PFSK-1 (cell line): Measurements from ENCODE around the gene CEP97.

Experiments used
- FOXP2 ChIP-seq: optimal IDR thresholded peaks from 2 replicates; pipeline ENCODE3; 2011; ENCODE audit warnings: borderline replicate concordance, control low read depth, inconsistent platforms; ENCODE audit not compliant: insufficient read depth; ENCODE audit errors: extremely low read length, extremely low read depth
- POLR2AphosphoS5 ChIP-seq: IDR thresholded peaks from 2 replicates; pipeline ENCODE4 v1.6.1; 2012; ENCODE audit warnings: low read depth, mild to moderate bottlenecking, control low read depth, low read length, moderate library complexity
- SIN3A ChIP-seq: IDR thresholded peaks from 2 replicates; pipeline ENCODE4 v1.6.1; 2012; ENCODE audit warnings: mild to moderate bottlenecking, low read length, moderate library complexity, borderline replicate concordance; ENCODE audit not compliant: insufficient read depth
- TAF1 ChIP-seq: IDR thresholded peaks from 2 replicates; pipeline ENCODE4 v1.6.1; 2012; ENCODE audit warnings: low read length, control low read depth, borderline replicate concordance; ENCODE audit not compliant: insufficient read depth
- TF ChIP-seq, protein P1 (sequence below), 2 experiments: IDR thresholded peaks; 2 replicates each; pipeline versions ENCODE4 v1.6.1 to v1.8.0; 2011 to 2012; ENCODE audit warnings: low read depth in 2 of 2, low read length in 2 of 2, control low read depth in 1 of 2, inconsistent platforms in 1 of 2, mild to moderate bottlenecking in 1 of 2, moderate library complexity in 1 of 2; ENCODE audit not compliant: insufficient read depth in 1 of 2

The CEP97 gene

DNA sequence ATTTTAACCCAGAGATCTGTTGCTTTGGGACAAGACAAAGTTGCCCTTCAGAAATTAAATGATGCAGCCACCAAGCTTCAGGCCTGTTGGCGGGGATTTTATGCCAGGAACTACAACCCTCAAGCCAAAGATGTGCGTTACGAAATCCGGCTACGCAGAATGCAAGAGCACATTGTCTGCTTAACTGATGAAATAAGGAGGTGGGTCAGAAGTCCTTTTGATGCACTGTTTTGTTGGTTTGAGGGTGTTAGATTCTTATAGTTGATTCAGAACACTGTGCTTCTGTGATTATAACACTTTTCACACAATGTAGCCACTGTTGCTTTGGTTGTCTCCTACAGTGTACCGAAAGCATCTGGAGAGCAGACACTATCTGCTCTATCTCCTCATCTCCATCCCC, 33.8 kb downstream of the CEP97 start:
- TF ChIP-seq TAF1 (no peak), SIN3A (no peak), POLR2AphosphoS5 (no peak), FOXP2 (no peak)
- TF ChIP-seq, protein P1, sequence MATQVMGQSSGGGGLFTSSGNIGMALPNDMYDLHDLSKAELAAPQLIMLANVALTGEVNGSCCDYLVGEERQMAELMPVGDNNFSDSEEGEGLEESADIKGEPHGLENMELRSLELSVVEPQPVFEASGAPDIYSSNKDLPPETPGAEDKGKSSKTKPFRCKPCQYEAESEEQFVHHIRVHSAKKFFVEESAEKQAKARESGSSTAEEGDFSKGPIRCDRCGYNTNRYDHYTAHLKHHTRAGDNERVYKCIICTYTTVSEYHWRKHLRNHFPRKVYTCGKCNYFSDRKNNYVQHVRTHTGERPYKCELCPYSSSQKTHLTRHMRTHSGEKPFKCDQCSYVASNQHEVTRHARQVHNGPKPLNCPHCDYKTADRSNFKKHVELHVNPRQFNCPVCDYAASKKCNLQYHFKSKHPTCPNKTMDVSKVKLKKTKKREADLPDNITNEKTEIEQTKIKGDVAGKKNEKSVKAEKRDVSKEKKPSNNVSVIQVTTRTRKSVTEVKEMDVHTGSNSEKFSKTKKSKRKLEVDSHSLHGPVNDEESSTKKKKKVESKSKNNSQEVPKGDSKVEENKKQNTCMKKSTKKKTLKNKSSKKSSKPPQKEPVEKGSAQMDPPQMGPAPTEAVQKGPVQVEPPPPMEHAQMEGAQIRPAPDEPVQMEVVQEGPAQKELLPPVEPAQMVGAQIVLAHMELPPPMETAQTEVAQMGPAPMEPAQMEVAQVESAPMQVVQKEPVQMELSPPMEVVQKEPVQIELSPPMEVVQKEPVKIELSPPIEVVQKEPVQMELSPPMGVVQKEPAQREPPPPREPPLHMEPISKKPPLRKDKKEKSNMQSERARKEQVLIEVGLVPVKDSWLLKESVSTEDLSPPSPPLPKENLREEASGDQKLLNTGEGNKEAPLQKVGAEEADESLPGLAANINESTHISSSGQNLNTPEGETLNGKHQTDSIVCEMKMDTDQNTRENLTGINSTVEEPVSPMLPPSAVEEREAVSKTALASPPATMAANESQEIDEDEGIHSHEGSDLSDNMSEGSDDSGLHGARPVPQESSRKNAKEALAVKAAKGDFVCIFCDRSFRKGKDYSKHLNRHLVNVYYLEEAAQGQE (IDR thresholded peaks at IDR 0.05; ENCODE audit: insufficient read depth in 1 of 2, low read depth in 2 of 2, low read length in 2 of 2), result no peak

GRCh38 chr3:101762041-101762646, 37.7 kb downstream of the CEP97 start:
- TF ChIP-seq TAF1 (no peak), POLR2AphosphoS5 (no peak), FOXP2 (no peak), SIN3A (no peak)
- TF ChIP-seq, protein P1 (IDR thresholded peaks at IDR 0.05; ENCODE audit: insufficient read depth in 1 of 2, low read depth in 2 of 2, low read length in 2 of 2), result no peak

DNA sequence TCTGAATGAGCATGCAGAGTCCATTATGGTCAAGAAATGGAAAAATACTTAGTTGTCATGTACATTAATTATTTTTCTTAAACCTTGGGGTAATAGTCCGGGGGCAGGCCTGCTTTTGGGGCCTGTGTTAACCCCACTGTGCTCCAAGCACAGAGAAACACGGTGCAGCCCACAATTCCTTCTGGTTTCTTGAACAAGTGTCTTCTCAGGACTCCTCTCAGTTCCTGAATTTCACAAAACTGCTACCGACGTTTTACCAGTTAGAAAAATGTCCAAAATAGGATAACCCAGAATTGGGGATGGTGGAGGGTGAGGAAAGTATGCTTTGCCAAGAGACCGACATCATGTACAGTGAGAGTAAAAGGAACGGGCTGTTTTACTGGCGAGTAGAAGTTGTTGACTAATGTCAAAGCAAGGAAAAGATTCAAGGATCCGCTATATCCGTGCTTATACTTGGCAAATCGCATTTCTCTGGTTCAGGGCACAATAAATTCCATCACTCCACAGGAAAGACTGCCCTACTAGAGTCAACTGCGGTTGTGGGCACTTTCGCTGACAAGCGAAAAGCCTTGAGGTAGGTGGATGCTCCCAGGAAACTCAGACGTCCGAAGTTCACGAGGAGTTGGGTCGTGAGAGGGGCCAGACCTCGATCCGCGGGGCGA, 54.1 kb downstream of the CEP97 start:
- TF ChIP-seq POLR2AphosphoS5, result no peak
- no peak for TF ChIP-seq FOXP2
- no peak for TF ChIP-seq TAF1
- TF ChIP-seq SIN3A, result no peak
- TF ChIP-seq, protein P1 (IDR thresholded peaks at IDR 0.05; ENCODE audit: insufficient read depth in 1 of 2, low read depth in 2 of 2, low read length in 2 of 2), result no peak

GRCh38 chr3:101779047-101779821, 54.8 kb downstream of the CEP97 start, which contains the start of gene NXPE3:
Gene NXPE3, plus strand, starts transcription at chr3:101779211. Its CDS starts 6,386 bp downstream, at chr3:101785597.
- peak; percentile 34; the same call in 1 of the 2 replicates for TF ChIP-seq POLR2AphosphoS5
- TF ChIP-seq, protein P1 (IDR thresholded peaks at IDR 0.05; ENCODE audit: insufficient read depth in 1 of 2, low read depth in 2 of 2, low read length in 2 of 2), result no peak
